ENCODE measurements around the gene COMMD1.

DNA sequence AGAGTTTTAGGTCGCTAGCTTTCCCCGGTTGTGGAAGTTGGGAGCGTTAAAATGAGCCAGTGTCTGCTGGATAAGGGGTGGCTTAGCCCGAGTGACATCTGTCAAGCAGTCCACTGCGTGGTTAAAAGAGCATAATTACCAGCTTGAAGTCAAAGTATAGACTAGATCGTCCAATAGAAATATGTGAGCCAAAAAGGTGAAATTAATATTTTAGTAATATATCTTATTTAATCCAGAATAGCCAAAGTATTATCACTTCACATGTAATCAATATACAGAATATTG is 654 bp downstream of the COMMD1 start:
- TF ChIP-seq ZFP3 (CRISPR knock-in tag; IDR thresholded peaks at IDR 0.05) (no peak), CSDC2 (CRISPR knock-in tag; IDR thresholded peaks at IDR 0.05) (no peak), ARNTL (CRISPR knock-in tag; IDR thresholded peaks at IDR 0.05; ENCODE audit: borderline replicate concordance, low read depth) (no peak), RARB (CRISPR knock-in tag; IDR thresholded peaks at IDR 0.05) (no peak), ESRRG (CRISPR knock-in tag; IDR thresholded peaks at IDR 0.05) (no peak), ZNF8 (CRISPR knock-in tag; IDR thresholded peaks at IDR 0.05) (no peak), ZFP30 (CRISPR knock-in tag; IDR thresholded peaks at IDR 0.05) (no peak), TCF4 (CRISPR knock-in tag; IDR thresholded peaks at IDR 0.05; ENCODE audit: borderline replicate concordance) (no peak), OSR1 (CRISPR knock-in tag; IDR thresholded peaks at IDR 0.05) (no peak), ZC3H10 (CRISPR knock-in tag; IDR thresholded peaks at IDR 0.05) (no peak), BACH2 (CRISPR knock-in tag; IDR thresholded peaks at IDR 0.05; ENCODE audit: borderline replicate concordance) (no peak), ZNF565 (CRISPR knock-in tag; conservative IDR thresholded peaks at IDR 0.05; ENCODE audit: low read depth) (no peak), PATZ1 (CRISPR knock-in tag; IDR thresholded peaks at IDR 0.05; ENCODE audit: borderline replicate concordance) (no peak), CREB5 (CRISPR knock-in tag; IDR thresholded peaks at IDR 0.05; ENCODE audit: low read depth) (no peak)

All from SK-N-SH treated with all-trans-retinoic acid at 6 μM for 48 hours (cell line).